ENCODE data around the gene VSIG8.

The VSIG8 gene

GRCh38 chr1:159896546-159896930, 34.1 kb upstream of the VSIG8 start:
- ATAC-seq, result no peak
- no peak for TF ChIP-seq RARB (CRISPR knock-in tag; IDR thresholded peaks at IDR 0.05)
- TF ChIP-seq TCF4 (CRISPR knock-in tag; IDR thresholded peaks at IDR 0.05; ENCODE audit: borderline replicate concordance), result no peak
- no peak for TF ChIP-seq ZNF8 (CRISPR knock-in tag; IDR thresholded peaks at IDR 0.05)
- no peak for TF ChIP-seq PATZ1 (CRISPR knock-in tag; IDR thresholded peaks at IDR 0.05; ENCODE audit: borderline replicate concordance)
- TF ChIP-seq PPARA (CRISPR knock-in tag; IDR thresholded peaks at IDR 0.05; ENCODE audit: borderline replicate concordance), result no peak
- TF ChIP-seq ZC3H10 (CRISPR knock-in tag; IDR thresholded peaks at IDR 0.05), result no peak

- TF ChIP-seq PPARA (CRISPR knock-in tag; IDR thresholded peaks at IDR 0.05; ENCODE audit: borderline replicate concordance), result no peak
- no peak for TF ChIP-seq TOX (CRISPR knock-in tag; IDR thresholded peaks at IDR 0.05; ENCODE audit: borderline replicate concordance)
- TF ChIP-seq PATZ1 (CRISPR knock-in tag; IDR thresholded peaks at IDR 0.05; ENCODE audit: borderline replicate concordance), result no peak
- no peak for TF ChIP-seq TSHZ2 (CRISPR knock-in tag; IDR thresholded peaks at IDR 0.05)
- no peak for ATAC-seq
These were observed 33.5 kb upstream of the VSIG8 start for GRCh38 chr1:159895836-159896545.

- no peak for ATAC-seq
- TF ChIP-seq POU6F1 (CRISPR knock-in tag; IDR thresholded peaks at IDR 0.05; ENCODE audit: borderline replicate concordance, low read depth) (no peak), ZFP30 (CRISPR knock-in tag; IDR thresholded peaks at IDR 0.05) (no peak)
These were observed 32.8 kb upstream of the VSIG8 start for GRCh38 chr1:159895286-159895685.

GRCh38 chr1:159892944-159893343, 30.5 kb upstream of the VSIG8 start:
- TF ChIP-seq TOX (CRISPR knock-in tag; IDR thresholded peaks at IDR 0.05; ENCODE audit: borderline replicate concordance) (no peak), ARNTL (CRISPR knock-in tag; IDR thresholded peaks at IDR 0.05; ENCODE audit: borderline replicate concordance, low read depth) (no peak), CREB5 (CRISPR knock-in tag; IDR thresholded peaks at IDR 0.05; ENCODE audit: low read depth) (no peak), OSR1 (CRISPR knock-in tag; IDR thresholded peaks at IDR 0.05) (no peak), ESRRG (CRISPR knock-in tag; IDR thresholded peaks at IDR 0.05) (no peak), CSRNP3 (CRISPR knock-in tag; IDR thresholded peaks at IDR 0.05) (no peak), RARB (CRISPR knock-in tag; IDR thresholded peaks at IDR 0.05) (no peak), BACH2 (CRISPR knock-in tag; IDR thresholded peaks at IDR 0.05; ENCODE audit: borderline replicate concordance) (no peak), ZC3H10 (CRISPR knock-in tag; IDR thresholded peaks at IDR 0.05) (no peak)
- ATAC-seq, result no peak

Data from SK-N-SH treated with all-trans-retinoic acid at 6 μM for 48 hours (cell line).